Activated CD4-positive, alpha-beta T cell treated with anti-CD3 and anti-CD28 coated beads, Interleukin-2, Interleukin-6, amounts not matched to agents 100 ng/mL and 50 ng/mL, durations not matched to agents 16 hours and 8 hours (primary cell): ENCODE measurements around the gene EPHB1.
"Not testable (repeated sequence)": the region's sequence is repeated elsewhere in the genome, so short reads cannot be mapped to it uniquely, and the experiment has no call there.

ENCODE experiments used
- DNase-seq: peaks from one replicate; pipeline ENCODE4 v3.0.0-alpha.2; 2020

The EPHB1 gene

GRCh38 chr3:134970895-134971294 lies 175.8 kb downstream of the EPHB1 start:
- no peak for DNase-seq

DNA sequence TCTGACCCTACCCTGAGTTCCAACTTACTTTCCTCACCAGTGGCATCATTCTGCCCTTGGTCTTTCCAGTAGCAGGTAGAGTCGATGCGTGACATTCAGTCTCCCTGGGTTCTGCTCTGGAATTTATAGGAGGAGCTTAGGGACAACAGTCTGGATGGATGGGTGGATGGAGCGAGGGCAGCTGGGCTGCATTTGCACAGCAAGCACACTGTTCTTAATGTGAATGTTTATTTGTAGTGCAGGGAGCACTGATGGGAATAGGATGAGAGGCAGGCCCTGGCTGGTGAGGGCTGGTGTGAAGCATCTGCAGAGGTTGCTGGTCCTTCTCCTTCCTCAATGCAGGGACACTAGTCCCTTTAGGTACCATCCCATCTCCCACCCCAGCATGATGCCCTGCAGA lies 176.2 kb downstream of the EPHB1 start:
- DNase-seq = no peak

DNA sequence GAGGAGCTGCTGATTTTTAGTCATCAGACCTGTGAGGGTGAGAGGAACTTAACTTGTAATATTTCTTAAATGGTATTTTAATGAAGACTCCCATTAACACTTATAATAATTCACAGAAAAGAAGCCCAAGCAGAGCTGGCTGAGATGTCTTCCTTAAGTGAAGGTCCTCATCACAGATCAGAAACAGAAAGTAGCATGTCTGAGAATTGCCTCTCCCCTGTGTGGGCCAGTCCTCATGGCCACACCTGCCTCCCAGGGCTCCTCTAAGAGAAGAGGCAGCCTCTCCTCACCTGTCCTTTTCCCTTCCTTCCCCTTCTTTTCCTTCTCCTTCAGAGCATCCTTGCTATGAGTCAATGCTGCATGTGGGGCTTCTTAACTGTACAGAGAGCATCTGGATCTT lies 176.8 kb downstream of the EPHB1 start:
- not testable (repeated sequence) for DNase-seq

DNA sequence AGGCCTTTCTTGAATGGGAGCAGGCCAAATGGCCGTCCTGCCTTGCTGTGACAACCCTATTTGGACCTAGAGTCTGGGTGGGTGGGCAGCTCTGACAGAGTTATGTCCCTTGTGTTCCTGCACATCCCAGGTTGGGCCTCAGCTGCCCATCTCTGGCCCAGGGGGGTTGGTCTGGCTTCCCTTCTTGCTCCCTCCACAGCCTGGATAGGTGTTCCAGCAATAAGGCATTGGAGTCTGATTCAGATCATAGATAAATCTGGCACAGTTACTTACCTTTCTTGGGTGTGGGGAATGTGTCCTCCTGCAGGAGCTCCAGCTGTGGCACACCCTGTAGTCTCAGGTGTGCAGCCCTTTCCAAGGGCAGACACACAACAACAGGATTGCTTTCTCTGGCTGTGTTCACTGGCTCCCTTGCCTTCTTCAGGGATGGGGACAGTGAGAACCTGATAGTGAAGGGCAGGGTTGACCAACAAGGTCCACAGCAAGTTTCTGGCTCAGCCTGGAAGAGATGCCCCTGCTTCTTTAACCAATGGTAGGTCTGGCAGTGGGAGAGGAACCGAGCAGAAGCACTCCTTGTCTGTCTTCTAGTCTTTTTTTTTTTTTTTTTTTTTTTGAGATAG lies 177.9 kb downstream of the EPHB1 start:
- DNase-seq = no peak

DNA sequence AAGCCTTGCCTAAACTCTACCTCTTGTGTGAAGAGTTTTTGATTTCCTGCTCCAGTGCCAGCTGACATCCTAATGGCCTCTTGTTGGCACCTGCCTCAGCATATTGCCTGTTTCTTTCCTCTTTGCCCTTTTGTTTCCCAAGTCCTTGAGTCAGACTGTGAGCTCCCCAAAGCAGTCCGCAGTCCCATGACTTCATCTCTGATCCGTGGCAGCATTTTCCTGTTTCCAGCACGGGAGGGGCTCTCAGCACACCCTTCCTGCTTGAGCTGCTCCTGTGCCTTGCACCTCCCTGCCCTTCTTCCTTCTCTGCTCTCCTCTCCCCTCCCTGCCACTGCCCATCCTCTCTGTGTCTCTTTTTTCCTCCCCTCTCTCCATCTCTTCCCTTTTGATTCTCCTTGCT lies 179.6 kb downstream of the EPHB1 start:
- no peak for DNase-seq

DNA sequence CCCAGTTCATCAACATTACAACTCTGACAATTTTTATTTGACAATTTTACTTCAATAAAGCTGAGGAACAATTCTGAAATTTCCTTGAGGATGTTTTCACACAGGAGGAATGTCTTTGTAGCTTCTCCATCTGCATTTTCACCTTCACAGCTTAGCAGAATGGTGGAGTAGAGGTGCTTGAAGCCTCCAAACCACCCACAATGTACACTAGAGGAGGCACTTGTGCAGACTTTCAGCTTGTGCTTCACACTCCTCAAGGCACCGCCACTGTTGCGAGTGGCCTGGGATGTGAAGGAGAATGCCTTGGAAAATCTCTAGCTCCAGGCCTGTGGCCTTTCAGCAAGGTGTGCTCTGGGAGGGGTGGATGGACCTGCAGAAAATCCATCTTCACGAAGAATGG lies 181.9 kb downstream of the EPHB1 start:
- no peak for DNase-seq

DNA sequence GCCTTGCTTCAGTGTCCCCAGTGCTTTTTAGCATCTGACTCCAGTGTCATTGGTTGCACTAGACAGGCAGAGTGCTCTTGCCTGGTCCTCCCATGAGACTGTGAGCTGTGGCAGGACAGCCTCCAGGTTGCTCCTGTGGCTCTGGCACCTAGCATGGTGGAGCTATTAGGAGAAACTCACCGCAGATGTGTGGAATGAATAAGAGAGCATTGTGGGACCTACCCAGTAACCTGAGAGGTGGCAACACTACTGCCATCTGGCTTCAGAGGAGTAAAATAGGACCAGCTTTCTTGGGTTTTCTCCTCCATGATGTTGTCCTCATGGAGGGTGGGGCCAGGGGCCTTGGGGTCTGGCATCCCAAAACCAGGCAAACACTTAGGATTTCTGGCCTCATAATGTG lies 183.6 kb downstream of the EPHB1 start:
- no peak for DNase-seq

DNA sequence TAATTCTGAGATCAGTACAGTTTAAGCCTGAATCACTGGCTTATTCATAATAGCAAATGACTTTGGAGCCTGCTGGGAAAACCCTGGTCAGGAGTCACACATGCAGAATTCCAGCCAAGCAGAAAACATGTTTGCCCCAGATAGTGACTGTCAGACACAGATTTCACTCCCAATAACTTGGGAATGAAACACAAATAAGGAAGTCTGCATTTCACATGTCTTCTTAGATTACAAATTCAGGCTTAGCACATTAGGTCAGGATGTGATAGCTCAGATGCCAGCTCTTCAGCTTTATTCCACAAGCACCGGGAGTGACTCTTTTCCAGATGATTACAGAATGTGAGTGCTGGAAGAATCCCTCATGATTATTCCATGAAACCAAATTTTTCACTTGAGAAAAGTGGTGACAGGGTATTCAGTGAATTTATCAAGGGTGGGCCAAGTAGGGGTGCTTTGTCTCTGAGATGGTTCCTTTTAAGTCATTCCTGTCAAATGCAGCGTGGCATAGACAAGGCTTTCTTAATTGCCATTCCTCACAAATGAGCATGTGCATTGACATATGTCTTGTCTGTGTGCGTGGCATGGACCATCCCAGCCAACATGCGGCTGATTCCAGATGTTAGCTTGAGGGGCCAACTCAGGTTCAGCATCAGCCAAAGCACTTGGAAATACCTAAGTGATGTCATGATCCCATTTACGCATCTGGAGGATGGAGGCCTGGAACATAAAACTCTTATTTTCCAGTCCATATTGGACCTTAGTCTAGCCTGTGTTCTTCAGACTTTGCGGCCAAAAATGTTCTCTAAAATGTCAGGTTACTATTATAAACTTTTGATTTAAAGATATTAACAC lies 191.0 kb downstream of the EPHB1 start:
- no peak for DNase-seq

- DNase-seq = no peak
These were observed 193.6 kb downstream of the EPHB1 start for GRCh38 chr3:134988666-134989065.

DNA sequence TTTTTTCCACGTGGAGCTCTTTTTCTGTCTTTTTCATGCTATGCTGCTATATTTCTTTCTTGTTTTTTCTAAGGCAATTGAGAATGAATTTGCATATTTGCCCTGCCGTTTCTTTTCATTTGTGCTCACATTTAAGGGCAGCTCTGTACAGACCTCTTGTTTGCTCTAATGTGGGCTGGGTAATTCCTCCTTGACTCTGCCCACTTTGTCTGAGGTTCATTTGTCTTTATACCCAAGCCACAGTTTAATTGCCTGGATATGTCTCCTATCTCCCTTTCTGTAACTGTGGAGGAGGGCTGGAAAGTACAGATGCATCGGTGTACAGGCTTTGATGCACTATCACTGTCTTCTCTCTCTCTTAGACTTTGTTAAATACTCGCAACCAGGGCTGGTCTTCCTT lies 195.9 kb downstream of the EPHB1 start:
- DNase-seq = no peak

DNA sequence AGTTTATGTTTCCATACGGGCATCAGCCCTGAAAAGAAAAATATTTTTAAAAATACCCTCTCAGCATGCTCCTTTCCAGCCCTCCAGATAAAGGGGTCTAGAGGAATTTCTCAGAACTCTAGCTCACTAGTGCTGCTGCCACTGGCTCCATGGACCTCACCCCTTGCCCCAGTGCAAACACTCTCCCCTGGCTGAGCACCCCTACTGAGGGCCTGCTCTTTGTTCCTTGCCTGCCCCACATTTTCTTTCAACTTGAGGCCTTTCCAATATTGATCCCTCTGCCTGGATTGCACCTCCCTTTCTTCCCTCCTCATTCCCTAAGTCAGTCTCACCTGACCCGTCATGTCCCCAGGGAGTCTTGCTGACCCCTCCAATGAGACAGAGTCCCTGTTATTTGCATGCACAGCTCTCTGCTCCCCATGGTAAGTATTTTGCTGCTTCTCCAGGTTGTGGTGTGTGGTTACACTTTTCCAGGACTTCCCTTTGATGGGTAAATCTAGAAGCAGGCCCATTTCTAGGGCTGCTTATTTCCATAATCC lies 196.5 kb downstream of the EPHB1 start:
- DNase-seq = no peak

GRCh38 chr3:134992180-134992579 lies 197.1 kb downstream of the EPHB1 start:
- DNase-seq = no peak

- DNase-seq = no peak
These were observed 197.5 kb downstream of the EPHB1 start for GRCh38 chr3:134992586-134992985.

GRCh38 chr3:134993011-134993410 lies 198.0 kb downstream of the EPHB1 start:
- no peak for DNase-seq

GRCh38 chr3:134998158-134998557 lies 203.1 kb downstream of the EPHB1 start:
- DNase-seq = no peak

DNA sequence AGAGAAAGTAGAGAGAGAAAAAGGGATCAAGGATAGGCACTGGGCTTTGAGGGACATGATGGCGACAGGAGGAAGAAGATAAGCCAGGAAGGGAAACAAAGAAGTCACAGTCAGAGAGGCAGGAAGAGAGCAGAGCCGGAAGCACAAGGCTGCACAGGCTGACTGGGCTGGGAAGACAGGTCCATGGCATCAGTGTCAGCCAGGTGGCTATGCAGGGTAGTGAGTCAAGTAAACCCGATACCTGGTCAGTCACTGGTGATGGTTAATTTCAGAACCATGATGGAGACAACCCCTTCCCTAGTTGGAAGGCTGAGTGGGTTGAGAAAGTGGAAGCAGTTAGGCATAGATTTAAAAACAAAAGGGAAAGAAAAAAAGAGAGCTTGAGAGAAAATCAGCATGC lies 203.8 kb downstream of the EPHB1 start:
- DNase-seq = no peak

DNA sequence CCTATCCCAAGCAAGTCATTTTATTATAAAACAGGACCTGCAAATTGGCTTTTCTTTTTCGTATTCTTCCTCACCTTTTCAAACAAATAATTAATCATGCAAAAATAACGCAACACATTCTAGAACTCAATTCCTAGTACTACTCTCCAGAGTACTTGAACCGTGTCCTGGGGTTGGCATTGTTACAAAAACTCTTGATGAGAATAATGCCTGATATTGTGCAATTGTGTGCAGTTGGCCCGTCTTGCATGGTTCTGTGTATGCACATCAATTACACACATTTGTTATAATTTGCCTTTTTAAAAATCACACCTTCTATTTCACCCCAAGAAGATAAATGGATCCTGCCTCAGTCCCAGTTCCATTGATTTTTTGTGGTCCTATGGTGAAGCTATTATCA lies 205.4 kb downstream of the EPHB1 start:
- DNase-seq = no peak

- not testable (repeated sequence) for DNase-seq
These were observed 210.6 kb downstream of the EPHB1 start for GRCh38 chr3:135005616-135006015.

GRCh38 chr3:135007607-135008006 lies 212.5 kb downstream of the EPHB1 start:
- DNase-seq = no peak

- no peak for DNase-seq
These were observed 213.3 kb downstream of the EPHB1 start for GRCh38 chr3:135008326-135008725.

GRCh38 chr3:135009014-135009413 lies 214.0 kb downstream of the EPHB1 start:
- no peak for DNase-seq

DNA sequence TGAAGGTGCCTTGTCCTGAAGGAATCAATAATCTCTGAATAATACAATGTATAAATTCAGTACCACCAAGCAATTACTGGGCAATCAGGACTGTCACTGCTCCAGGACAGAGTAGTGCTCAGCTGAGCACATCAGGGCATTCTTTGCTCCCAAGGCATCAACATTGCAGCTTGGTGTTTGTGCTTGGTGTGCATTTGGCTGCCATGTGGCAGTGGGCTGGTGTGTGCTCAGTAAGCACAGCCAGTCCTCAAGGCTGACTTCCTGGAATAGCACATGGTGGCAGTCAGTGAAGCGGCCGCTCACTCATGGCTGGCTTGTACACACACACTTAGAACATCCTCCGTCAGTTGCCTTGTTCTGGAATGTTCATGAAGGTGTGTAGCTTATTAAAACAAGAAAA lies 217.0 kb downstream of the EPHB1 start:
- no peak for DNase-seq

- no peak for DNase-seq
These were observed 218.1 kb downstream of the EPHB1 start for GRCh38 chr3:135013206-135013605.

DNA sequence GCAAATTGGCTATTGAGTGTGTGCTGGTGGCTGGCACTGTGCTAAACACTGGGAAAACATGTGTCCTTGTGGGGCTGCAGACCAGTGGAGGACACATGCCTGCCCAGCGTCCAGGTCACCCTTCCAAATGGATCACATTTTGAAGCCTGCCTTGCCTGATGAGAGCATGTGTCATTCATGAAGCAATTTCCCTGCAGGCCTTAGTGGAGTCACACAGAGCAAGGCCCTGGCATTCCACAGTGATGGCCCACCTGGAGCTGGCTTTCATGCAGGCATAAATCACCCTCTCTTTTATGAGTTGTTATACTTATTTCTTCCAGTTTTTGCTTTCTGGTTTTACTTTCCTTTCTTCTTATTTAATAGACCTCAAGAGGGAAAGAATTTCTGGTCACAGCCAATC lies 219.5 kb downstream of the EPHB1 start:
- no peak for DNase-seq
